Stimulated activated naive B cell treated with anti-CD40 and anti-IgM and Interleukin-4, amounts not matched to agents 10 μg/mL and 1 μg/mL and 100 μg/mL, for 72 hours (primary cell): ENCODE results near the gene GYPC.
"Not testable (repeated sequence)": the region's sequence is repeated elsewhere in the genome, so short reads cannot be mapped to it uniquely, and the experiment has no call there.

Experiments
- ATAC-seq, 2 donors: fragments of 150-1000 bp; cut with Tn5 transposase; replicated peaks; 2 replicates each; pipeline ENCODE4 v1.10.0; 2021; ENCODE audit warnings: moderate library complexity in 1 of 2
- DNase-seq: peaks from one replicate; pipeline ENCODE4 v3.0.0; 2021
- H3K27ac Mint-ChIP-seq: one replicate; pipeline ENCODE4 v1.8.0; 2022; ENCODE audit warnings: mild to moderate bottlenecking, mixed read lengths
- H3K27me3 Mint-ChIP-seq, 2 donors: one replicate each; pipeline ENCODE4 v1.8.0; 2022; ENCODE audit warnings: mixed read lengths in 2 of 2
- H3K36me3 Mint-ChIP-seq, 2 donors: one replicate each; pipeline ENCODE4 v1.8.0; 2022; ENCODE audit warnings: mixed read lengths in 2 of 2, mild to moderate bottlenecking in 1 of 2
- H3K4me1 Mint-ChIP-seq, 2 donors: one replicate each; pipeline ENCODE4 v1.8.0; 2022; ENCODE audit warnings: mixed read lengths in 2 of 2, mild to moderate bottlenecking in 1 of 2
- H3K4me3 Mint-ChIP-seq, 2 donors: one replicate each; pipeline ENCODE4 v1.8.0; 2022; ENCODE audit warnings: mild to moderate bottlenecking in 2 of 2, mixed read lengths in 2 of 2, moderate library complexity in 1 of 2
- H3K9me3 Mint-ChIP-seq, 2 donors: one replicate each; pipeline ENCODE4 v1.8.0; 2022; ENCODE audit warnings: mixed read lengths in 2 of 2, mild to moderate bottlenecking in 1 of 2

GYPC gene

DNA sequence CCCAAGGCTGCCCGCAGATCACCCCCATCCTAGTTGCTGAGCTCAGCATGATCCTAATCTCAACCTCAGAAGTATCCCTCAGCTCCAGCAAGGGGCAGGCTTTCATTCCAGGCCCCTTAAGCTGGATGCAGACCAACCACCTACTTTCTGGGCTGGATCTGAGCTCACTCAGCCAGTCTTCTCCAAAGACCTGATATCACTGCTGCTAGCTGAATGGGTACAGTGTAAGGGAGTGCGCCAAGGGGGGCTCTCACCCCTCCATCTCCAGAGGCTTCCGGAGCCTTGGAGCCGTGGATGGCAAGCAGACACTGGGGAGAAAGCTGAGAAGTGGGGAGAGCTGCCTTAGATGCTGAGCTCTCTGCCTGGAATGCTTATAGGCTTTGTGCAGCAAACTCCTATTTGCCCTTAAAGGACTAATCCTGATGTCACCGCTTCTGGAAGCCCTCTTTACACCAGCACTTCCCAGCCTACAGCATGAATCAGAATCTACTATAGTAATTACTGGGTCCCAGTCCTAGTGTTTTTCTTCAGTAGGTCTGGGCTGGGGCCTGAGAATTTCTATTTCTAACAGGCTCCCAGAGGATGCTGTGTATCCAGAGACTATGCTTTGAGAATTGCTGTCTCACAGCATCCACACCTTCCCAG is 31.0 kb downstream of the GYPC start:
- H3K27ac Mint-ChIP-seq: no peak overlapping the region
- no peak overlapping the region for H3K4me3 Mint-ChIP-seq

GRCh38 chr2:126687503-126687902 is 31.5 kb downstream of the GYPC start:
- peaks cover 53 to 84% of the 10 kb centered on the region in 2 donors for H3K36me3 Mint-ChIP-seq
- ATAC-seq (no peak), DNase-seq (no peak)
- H3K4me3 Mint-ChIP-seq: no peak overlapping the region
- H3K9me3 Mint-ChIP-seq: peaks cover 14 to 17% of the 10 kb centered on the region in 2 donors
- no peak overlapping the region for H3K27ac Mint-ChIP-seq
- peaks cover 0 to 15% of the 10 kb centered on the region in 2 donors for H3K4me1 Mint-ChIP-seq
- H3K27me3 Mint-ChIP-seq: no peaks in the 10 kb centered on the region

More for the DNA sequence above, 31.0 kb downstream of the GYPC start:
- no peak for ATAC-seq
- no peak for DNase-seq
- Mint-ChIP-seq H3K4me1 (peaks cover 0 to 16% of the 10 kb centered on the region in 2 donors), H3K36me3 (peaks cover 51 to 84% of the 10 kb centered on the region in 2 donors), H3K27me3 (no peaks in the 10 kb centered on the region), H3K9me3 (peaks cover 14 to 15% of the 10 kb centered on the region in 2 donors)

GRCh38 chr2:126688594-126688993 is 32.6 kb downstream of the GYPC start:
- Mint-ChIP-seq H3K4me1 (peaks cover 0 to 16% of the 10 kb centered on the region in 2 donors), H3K36me3 (peaks cover 58 to 85% of the 10 kb centered on the region in 2 donors), H3K9me3 (peaks cover 21 to 23% of the 10 kb centered on the region in 2 donors)
- not testable (repeated sequence) for ATAC-seq, DNase-seq, H3K27ac Mint-ChIP-seq, H3K27me3 Mint-ChIP-seq, H3K4me3 Mint-ChIP-seq

DNA sequence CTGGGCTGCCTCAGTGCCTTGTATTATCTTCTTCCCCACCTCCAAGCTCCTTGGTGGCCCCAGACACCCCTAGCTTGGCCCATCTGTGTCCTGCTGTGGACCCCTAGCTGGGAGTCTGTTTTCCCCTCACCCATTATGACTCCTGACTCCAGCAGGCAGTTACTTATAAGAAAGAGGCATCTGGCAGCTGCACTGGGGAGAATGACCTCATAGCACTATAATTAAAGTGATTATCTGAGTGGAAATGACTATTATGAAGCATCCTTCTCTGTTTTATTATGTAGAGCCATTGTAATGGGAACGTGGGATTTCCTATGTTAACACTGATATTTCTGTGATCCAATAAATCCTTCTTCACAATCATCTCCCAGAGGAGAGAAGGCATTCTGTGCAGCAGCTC is 36.3 kb downstream of the GYPC start:
- not testable (repeated sequence) for H3K27me3 Mint-ChIP-seq, H3K4me3 Mint-ChIP-seq, ATAC-seq, DNase-seq, H3K27ac Mint-ChIP-seq
- Mint-ChIP-seq H3K9me3 (peaks cover 21% of the 10 kb centered on the region in 2 donors), H3K4me1 (peaks cover 0 to 12% of the 10 kb centered on the region in 2 donors), H3K36me3 (peaks cover 73 to 86% of the 10 kb centered on the region in 2 donors)

DNA sequence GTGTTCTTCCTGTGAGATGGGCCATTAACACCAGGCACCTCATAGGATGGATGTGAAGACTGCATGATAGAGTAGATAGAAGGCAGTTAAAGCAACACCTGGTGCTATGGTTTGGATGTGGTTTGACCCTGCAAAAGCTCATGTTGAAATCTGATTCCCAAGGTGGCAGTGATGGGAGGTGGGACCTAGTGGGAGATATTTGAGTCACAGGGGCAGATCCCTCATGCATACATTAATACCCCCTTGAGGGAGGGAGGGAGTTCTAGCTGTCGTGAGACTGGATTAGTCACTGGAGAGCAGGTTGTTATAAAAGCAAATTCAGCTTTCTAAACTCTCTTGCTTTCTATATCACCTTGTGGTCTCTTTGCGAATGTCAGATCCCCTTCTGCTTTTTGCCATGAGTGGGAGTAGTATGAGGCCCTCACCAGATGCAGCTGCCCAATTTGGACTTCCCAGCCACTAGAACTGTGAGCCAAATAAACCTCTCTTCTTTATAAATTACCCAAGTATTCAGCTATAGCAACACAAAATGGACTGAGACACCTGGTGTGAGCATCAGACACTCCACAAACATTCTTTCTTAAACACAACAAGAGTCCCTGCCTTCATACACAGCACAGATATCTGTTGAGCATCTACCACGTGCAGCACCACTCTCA is 37.1 kb downstream of the GYPC start:
- H3K36me3 Mint-ChIP-seq: peaks cover 76 to 89% of the 10 kb centered on the region in 2 donors
- not testable (repeated sequence) for H3K4me3 Mint-ChIP-seq, H3K27me3 Mint-ChIP-seq, ATAC-seq, DNase-seq, H3K27ac Mint-ChIP-seq
- H3K4me1 Mint-ChIP-seq: peaks cover 0 to 12% of the 10 kb centered on the region in 2 donors
- H3K9me3 Mint-ChIP-seq: peaks cover 21% of the 10 kb centered on the region in 2 donors

DNA sequence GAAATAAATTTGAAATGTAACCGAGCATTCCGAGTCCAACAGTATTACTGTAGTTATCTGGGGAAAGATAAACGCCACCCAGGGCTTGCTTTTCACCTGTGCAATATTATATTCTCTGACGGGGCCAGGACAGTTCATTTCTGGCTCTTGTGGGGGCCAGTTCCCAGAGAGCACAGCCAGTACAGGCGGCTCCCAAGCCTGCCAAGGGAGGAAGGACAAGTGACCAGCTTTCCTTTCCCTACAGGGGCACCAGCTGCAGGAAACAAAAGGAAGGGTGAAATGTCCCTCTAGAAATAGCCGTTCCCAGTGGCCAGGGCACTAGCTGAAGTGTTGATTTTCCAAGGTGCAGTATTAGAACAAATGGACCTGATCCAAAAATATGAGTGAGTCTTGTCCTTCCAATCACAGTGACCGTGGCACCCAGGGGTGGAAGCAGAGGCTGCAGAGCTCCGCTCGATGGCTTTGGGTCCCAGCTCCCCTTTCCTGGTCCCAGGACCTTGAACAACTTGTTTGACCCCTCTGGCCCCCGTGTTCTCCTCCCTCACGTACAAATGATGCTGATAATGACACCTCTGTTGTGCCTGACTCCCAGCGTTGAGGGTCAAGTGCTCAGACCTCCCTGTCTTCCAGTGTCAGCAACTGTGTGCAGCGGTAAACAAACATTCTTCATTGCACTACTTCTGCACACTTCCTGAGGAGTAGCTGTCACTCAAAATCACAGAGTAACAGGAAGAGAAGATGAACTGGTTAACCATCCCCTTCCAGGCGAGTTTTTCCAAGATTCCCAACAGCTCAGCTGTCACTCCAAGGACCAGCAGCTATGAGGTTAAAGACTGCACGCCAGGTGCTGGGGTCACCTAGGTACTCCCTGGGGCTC is 40.9 kb downstream of the GYPC start:
- no peak overlapping the region for H3K4me3 Mint-ChIP-seq
- no peak for DNase-seq
- H3K36me3 Mint-ChIP-seq: peaks cover 56 to 73% of the 10 kb centered on the region in 2 donors
- H3K27ac Mint-ChIP-seq: no peak overlapping the region
- H3K9me3 Mint-ChIP-seq: peaks cover 7 to 8% of the 10 kb centered on the region in 2 donors
- no peaks in the 10 kb centered on the region for H3K27me3 Mint-ChIP-seq
- H3K4me1 Mint-ChIP-seq: peaks cover 0 to 2% of the 10 kb centered on the region in 2 donors
- no peak for ATAC-seq

DNA sequence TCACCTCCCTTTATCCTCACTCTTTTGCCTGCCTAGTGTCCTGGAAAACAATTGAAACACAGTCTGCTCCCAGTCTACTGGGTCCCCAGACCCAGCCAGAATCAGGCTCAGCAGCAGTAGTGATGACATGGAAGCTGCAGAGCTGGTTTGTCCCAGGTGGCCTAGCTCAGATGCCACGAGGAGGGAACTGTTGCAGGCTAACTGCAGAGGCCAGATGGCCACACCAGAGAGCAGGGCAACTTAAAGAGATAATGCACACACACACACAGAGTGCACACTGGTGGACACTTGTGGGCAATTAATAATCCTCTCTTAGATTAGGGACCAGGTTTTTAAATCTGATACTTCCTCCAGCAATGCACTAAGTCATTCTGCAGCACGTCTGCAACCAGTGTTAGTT is 42.4 kb downstream of the GYPC start:
- H3K9me3 Mint-ChIP-seq: peaks cover 0 to under 1% of the 10 kb centered on the region in 2 donors
- ATAC-seq: no peak
- peaks cover 43 to 58% of the 10 kb centered on the region in 2 donors for H3K36me3 Mint-ChIP-seq
- H3K4me3 Mint-ChIP-seq: no peak overlapping the region
- peak overlapping the region; percentile 10 for H3K27ac Mint-ChIP-seq
- no peak for DNase-seq
- no peaks in the 10 kb centered on the region for H3K4me1 Mint-ChIP-seq
- no peaks in the 10 kb centered on the region for H3K27me3 Mint-ChIP-seq

DNA sequence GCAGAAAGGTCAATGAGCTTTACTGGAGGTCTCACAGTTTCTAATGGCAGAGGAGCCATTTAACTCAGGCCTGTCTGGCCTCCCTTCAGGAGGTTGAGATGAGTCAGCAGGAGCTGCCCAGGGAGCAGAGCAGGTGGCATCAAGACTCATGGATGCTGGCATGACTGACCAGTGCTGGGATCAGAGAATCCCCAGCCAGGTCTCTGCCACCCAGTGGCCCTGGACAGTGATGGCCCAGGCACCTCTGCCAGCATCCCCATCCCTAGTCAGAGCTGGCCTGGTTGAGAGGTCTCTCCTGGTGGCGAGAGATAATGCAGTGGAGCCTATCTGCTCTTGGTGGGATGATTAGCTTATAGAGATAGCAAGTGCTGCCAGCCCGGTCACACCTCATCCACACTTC is 43.1 kb downstream of the GYPC start:
- peaks cover 39 to 51% of the 10 kb centered on the region in 2 donors for H3K36me3 Mint-ChIP-seq
- ATAC-seq (peak; percentile 4 to 14), DNase-seq (no peak)
- no peaks in the 10 kb centered on the region for H3K4me1 Mint-ChIP-seq
- no peaks in the 10 kb centered on the region for H3K9me3 Mint-ChIP-seq
- H3K4me3 Mint-ChIP-seq: no peak overlapping the region
- H3K27me3 Mint-ChIP-seq: no peaks in the 10 kb centered on the region
- no peak overlapping the region for H3K27ac Mint-ChIP-seq

GRCh38 chr2:126699716-126700581 is 44.0 kb downstream of the GYPC start:
- Mint-ChIP-seq H3K4me1 (no peaks in the 10 kb centered on the region), H3K27me3 (no peaks in the 10 kb centered on the region), H3K4me3 (no peak overlapping the region), H3K9me3 (no peaks in the 10 kb centered on the region), H3K27ac (no peak overlapping the region), H3K36me3 (peaks cover 32 to 43% of the 10 kb centered on the region in 2 donors)
- DNase-seq (no peak), ATAC-seq (no peak)

GRCh38 chr2:126700677-126701076 is 44.7 kb downstream of the GYPC start:
- Mint-ChIP-seq H3K4me3 (no peak overlapping the region), H3K27ac (no peak overlapping the region), H3K9me3 (no peaks in the 10 kb centered on the region), H3K27me3 (no peaks in the 10 kb centered on the region), H3K36me3 (peaks cover 29 to 39% of the 10 kb centered on the region in 2 donors), H3K4me1 (no peaks in the 10 kb centered on the region)
- DNase-seq (no peak), ATAC-seq (no peak)

- no peaks in the 10 kb centered on the region for H3K9me3 Mint-ChIP-seq
- no peak overlapping the region for H3K27ac Mint-ChIP-seq
- H3K4me1 Mint-ChIP-seq: no peaks in the 10 kb centered on the region
- ATAC-seq (no peak), DNase-seq (no peak)
- H3K4me3 Mint-ChIP-seq: no peak overlapping the region
- peaks cover 9 to 18% of the 10 kb centered on the region in 2 donors for H3K36me3 Mint-ChIP-seq
- no peaks in the 10 kb centered on the region for H3K27me3 Mint-ChIP-seq
Measured at GRCh38 chr2:126703311-126703710, 47.4 kb downstream of the GYPC start.

- Mint-ChIP-seq H3K4me1 (no peaks in the 10 kb centered on the region), H3K9me3 (no peaks in the 10 kb centered on the region), H3K27ac (no peak overlapping the region), H3K4me3 (no peak overlapping the region), H3K36me3 (peaks cover 0 to 10% of the 10 kb centered on the region in 2 donors), H3K27me3 (no peaks in the 10 kb centered on the region)
- no peak for ATAC-seq
- DNase-seq: no peak
Measured at GRCh38 chr2:126704434-126705160, 48.6 kb downstream of the GYPC start.

DNA sequence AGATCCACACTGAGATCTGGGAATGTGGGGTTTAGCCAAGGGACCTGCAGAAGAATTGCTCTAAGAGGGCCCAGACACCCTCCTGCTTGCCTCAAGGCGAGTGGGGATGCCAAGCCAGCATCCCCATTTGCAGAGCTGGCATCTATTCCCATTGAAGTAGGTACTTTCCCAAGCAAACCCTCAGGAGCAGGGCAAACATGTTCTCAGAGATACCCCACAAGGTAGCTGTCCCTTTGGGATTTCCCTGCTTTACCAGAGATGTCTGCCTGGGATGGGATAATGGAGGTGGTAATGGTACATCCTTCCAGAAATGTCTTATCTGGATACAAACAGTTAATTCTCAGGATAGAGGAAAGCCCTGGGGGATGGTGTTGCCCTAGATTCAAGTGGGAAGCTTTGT is 51.2 kb downstream of the GYPC start:
- H3K9me3 Mint-ChIP-seq: peaks cover 0 to 4% of the 10 kb centered on the region in 2 donors
- ATAC-seq: no peak
- peaks cover 0 to 2% of the 10 kb centered on the region in 2 donors for H3K4me1 Mint-ChIP-seq
- no peaks in the 10 kb centered on the region for H3K27me3 Mint-ChIP-seq
- no peak for DNase-seq
- no peak overlapping the region for H3K27ac Mint-ChIP-seq
- peaks cover 0 to 4% of the 10 kb centered on the region in 2 donors for H3K36me3 Mint-ChIP-seq
- H3K4me3 Mint-ChIP-seq: no peak overlapping the region
